ENCODE data around the gene PYROXD2. TPM values are rescaled to one million over a fixed set of nuclear protein-coding genes. Genes with fewer than 3 reads are reported as not detected.

The PYROXD2 gene
- total and polyA plus RNA-seq, 7 donors: 0.60 to 11.9 (median 8.0) TPM

DNA sequence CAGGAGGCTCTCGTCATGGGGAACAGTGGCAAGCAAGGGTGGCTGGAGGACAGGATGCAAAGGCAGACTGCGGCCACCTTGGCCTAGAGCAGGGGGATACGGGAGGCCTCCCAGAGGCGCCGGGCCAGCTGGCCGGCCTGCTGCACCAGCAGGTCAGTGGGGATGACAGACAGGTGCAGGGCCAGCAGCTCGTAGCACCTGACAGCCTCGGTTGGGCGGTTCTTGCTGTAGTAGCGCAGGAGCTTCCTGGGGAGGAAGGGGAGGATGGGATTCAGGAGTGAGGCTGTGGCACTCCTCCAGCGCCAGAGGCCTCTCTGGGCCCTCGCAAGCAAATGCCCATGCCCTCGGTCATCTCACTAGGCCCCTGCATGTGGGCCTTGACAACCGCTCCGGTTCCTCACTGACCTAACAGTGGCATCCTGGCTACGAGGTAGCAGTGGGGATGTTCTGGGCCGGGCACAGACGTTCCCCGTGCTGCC, 2.5 kb upstream of the PYROXD2 start:
- Histone ChIP-seq H3K27ac (no peak overlapping the region), H3K4me1 (peaks cover 0 to 29% (median 20%) of the 10 kb centered on the region in 4 donors), H3K9me3 (no peaks in the 10 kb centered on the region), H3K36me3 (peaks cover 5 to 52% (median 18%) of the 10 kb centered on the region in 4 donors), H3K27me3 (no peaks in the 10 kb centered on the region), H3K4me3 (no peak overlapping the region)
- DNase-seq: peak; percentile 61
- intact Hi-C loops (cut with DNase I): loop anchor here (10.0 kb wide), 1 partner anchor 173 kb away; no protein-coding TSS in a partner anchor
- TF ChIP-seq POLR2A (IDR thresholded peaks at IDR 0.05) (no peak), EP300 (IDR thresholded peaks at IDR 0.05) (no peak), POLR2AphosphoS5 (IDR thresholded peaks at IDR 0.05) (no peak)
- TF ChIP-seq, protein P1, sequence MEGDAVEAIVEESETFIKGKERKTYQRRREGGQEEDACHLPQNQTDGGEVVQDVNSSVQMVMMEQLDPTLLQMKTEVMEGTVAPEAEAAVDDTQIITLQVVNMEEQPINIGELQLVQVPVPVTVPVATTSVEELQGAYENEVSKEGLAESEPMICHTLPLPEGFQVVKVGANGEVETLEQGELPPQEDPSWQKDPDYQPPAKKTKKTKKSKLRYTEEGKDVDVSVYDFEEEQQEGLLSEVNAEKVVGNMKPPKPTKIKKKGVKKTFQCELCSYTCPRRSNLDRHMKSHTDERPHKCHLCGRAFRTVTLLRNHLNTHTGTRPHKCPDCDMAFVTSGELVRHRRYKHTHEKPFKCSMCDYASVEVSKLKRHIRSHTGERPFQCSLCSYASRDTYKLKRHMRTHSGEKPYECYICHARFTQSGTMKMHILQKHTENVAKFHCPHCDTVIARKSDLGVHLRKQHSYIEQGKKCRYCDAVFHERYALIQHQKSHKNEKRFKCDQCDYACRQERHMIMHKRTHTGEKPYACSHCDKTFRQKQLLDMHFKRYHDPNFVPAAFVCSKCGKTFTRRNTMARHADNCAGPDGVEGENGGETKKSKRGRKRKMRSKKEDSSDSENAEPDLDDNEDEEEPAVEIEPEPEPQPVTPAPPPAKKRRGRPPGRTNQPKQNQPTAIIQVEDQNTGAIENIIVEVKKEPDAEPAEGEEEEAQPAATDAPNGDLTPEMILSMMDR (IDR thresholded peaks at IDR 0.05): no peak
- 94 to 96% methylated on average over 19 of the region's 19 CpGs for WGBS, 2 donors

GRCh38 chr10:98416606-98417388, 1.8 kb upstream of the PYROXD2 start:
- TF ChIP-seq POLR2AphosphoS5 (IDR thresholded peaks at IDR 0.05): no peak
- H3K4me1 ChIP-seq: peaks cover 0 to 29% (median 20%) of the 10 kb centered on the region in 4 donors
- H3K27me3 ChIP-seq: no peaks in the 10 kb centered on the region
- no peak overlapping the region for H3K27ac ChIP-seq
- 91 to 94% methylated on average over 18 of the region's 18 CpGs for WGBS, 2 donors
- peaks cover 5 to 45% (median 16%) of the 10 kb centered on the region in 4 donors for H3K36me3 ChIP-seq
- intact Hi-C loops (cut with DNase I): loop anchor here (10.0 kb wide), 1 partner anchor 172 kb away; no protein-coding TSS in a partner anchor
- no peaks in the 10 kb centered on the region for H3K9me3 ChIP-seq
- DNase-seq: peak; percentile 64
- no peak overlapping the region for H3K4me3 ChIP-seq

- no peak overlapping the region for H3K4me3 ChIP-seq
- intact Hi-C loops (cut with DNase I): loop anchor here (10.0 kb wide), 1 partner anchor 171 kb away; no protein-coding TSS in a partner anchor
- no peaks in the 10 kb centered on the region for H3K9me3 ChIP-seq
- DNase-seq: no peak
- H3K36me3 ChIP-seq: peaks cover 5 to 41% (median 16%) of the 10 kb centered on the region in 4 donors
- peak overlapping the region; percentile 83 to 86 (median 84) for H3K27ac ChIP-seq
- H3K27me3 ChIP-seq: no peaks in the 10 kb centered on the region
- no peak for TF ChIP-seq EP300 (IDR thresholded peaks at IDR 0.05)
- TF ChIP-seq, protein P1 (IDR thresholded peaks at IDR 0.05): no peak
- TF ChIP-seq POLR2AphosphoS5 (IDR thresholded peaks at IDR 0.05): peak in 1 of 4 donors; percentile 9
- 68 to 81% methylated on average over 8 of the region's 8 CpGs for WGBS, 2 donors
- peaks cover 0 to 29% (median 20%) of the 10 kb centered on the region in 4 donors for H3K4me1 ChIP-seq
These were observed 743 bp upstream of the PYROXD2 start for GRCh38 chr10:98415731-98416119.

DNA sequence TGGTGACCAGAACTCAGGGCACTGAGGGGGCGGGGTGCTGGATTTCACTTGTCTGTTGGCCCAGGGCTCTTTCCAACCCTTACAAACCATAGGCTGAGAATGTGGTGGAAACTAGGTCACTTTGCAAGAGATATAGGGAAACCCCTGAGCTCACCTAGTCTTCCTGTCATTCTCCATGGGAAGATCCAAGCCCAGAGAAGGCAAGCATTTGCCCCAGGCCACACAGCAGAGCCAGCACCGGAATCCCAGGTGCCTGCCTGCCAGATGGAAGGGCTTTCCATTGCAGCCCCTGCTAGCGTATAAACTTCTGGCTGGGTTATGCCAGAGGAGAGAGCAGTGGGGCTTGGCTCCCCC, 427 bp downstream of the PYROXD2 start:
- Histone ChIP-seq H3K4me1 (peaks cover 0 to 29% (median 20%) of the 10 kb centered on the region in 4 donors), H3K27me3 (no peaks in the 10 kb centered on the region), H3K36me3 (peaks cover 4 to 29% (median 13%) of the 10 kb centered on the region in 4 donors), H3K9me3 (no peaks in the 10 kb centered on the region), H3K4me3 (peak overlapping the region; percentile 41 to 68 (median 64)), H3K27ac (peak overlapping the region; percentile 83 to 86 (median 84))
- intact Hi-C loops (cut with DNase I): loop anchor here (10.0 kb wide), 1 partner anchor 170 kb away; no protein-coding TSS in a partner anchor
- DNase-seq: no peak
- 31 to 37% methylated on average over 3 of the region's 3 CpGs for WGBS, 2 donors
- TF ChIP-seq, protein P1 (IDR thresholded peaks at IDR 0.05): no peak
- TF ChIP-seq EP300 (IDR thresholded peaks at IDR 0.05): no peak
- no peak for TF ChIP-seq POLR2AphosphoS5 (IDR thresholded peaks at IDR 0.05)
- no peak for TF ChIP-seq POLR2A (IDR thresholded peaks at IDR 0.05)

DNA sequence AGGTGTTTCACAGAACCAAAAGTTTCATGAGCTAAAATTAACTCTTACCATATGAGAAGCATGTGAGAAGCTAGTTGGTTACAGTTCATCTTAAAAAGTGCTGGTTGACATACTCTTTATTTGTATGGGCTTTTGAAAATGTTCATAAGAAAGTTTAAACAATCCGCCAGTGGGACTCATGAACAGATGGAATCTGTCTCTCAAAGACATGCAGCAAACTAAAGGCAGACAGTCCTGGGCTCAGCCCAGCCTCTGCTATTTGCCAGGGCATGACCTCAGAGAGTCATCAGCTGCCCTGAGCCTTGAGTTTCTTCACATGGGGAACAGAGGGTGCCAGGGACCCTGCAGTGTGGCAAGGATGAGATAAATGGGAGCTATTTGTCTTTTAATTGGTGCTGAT, 3.2 kb downstream of the PYROXD2 start:
- 78 to 83% methylated on average over 1 of the region's 1 CpG for WGBS, 2 donors

More for the DNA sequence above, 3.2 kb downstream of the PYROXD2 start:
- intact Hi-C loops (cut with DNase I): loop anchor here (10.0 kb wide), 1 partner anchor 167 kb away; no protein-coding TSS in a partner anchor
- Histone ChIP-seq H3K27me3 (no peaks in the 10 kb centered on the region), H3K4me1 (peaks cover 0 to 29% (median 20%) of the 10 kb centered on the region in 4 donors), H3K4me3 (no peak overlapping the region), H3K27ac (peak overlapping the region in 1 of 4 donors; percentile 10), H3K9me3 (no peaks in the 10 kb centered on the region), H3K36me3 (peaks cover 0 to 2% (median 0%) of the 10 kb centered on the region in 4 donors)
- DNase-seq: peak; percentile 63
- TF ChIP-seq POLR2AphosphoS5 (IDR thresholded peaks at IDR 0.05): no peak
- TF ChIP-seq EP300 (IDR thresholded peaks at IDR 0.05): no peak
- TF ChIP-seq POLR2A (IDR thresholded peaks at IDR 0.05): no peak
